Measurements from ENCODE around the gene LRRC71.

LRRC71 gene

DNA sequence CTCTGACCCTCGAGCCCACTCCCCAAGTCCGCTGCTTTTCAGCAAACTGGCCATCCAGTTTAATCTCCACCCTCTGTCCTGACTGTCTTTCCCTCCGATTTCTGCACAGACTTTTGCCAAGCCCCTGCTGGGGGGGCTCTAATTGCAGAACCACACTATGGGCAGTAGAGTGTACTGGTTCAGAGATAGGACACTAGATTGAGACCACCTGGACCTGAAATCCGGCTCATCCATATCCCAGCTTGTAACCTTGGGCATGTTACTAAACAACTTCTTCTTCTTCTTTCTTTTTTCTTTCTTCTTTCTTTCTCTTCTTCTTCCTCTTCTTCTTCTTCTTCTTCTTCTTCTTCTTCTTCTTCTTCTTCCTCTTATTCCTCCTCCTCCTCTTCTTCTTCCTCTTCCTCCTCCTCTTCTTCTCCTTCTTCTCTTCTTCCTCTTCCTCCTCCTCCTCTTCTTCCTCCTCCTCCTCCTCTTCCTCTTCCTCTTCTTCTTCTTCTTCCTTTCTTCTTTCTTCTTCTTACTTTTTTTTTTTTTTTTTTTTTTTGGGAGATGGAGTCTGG is 7.7 kb downstream of the LRRC71 start:
- no peak for DNase-seq

DNA sequence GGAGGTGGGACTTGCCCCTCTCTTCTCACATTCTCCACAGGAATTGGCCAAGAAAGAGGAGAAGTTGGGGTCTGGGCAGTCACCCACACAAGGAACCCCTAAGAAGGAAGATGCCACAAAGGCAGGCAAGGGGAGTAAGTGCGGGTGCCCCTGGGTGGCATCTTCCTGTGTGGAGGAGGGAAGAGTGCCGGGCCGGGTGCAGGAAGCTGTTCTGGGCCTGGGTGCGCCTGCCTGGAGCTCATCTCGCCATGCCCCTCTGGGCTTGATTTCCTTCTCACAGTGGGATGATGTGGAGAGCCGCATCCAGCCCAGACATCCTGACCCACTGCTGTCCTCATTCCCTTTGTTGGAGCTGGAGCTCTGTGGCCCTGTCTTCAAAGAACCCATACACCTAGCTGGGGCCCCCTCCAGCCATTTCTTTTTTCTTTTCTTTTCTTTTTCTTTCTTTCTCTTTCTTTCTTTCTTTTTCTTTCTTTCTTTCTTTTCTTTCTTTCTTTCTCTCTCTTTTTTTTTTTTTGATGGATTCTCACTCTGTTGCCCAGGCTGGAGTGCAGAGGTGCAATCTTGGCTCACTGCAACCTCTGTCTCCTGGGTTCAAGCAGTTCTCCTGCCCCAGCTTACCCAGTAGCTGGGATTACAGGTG is 9.3 kb downstream of the LRRC71 start:
- DNase-seq: no peak

DNA sequence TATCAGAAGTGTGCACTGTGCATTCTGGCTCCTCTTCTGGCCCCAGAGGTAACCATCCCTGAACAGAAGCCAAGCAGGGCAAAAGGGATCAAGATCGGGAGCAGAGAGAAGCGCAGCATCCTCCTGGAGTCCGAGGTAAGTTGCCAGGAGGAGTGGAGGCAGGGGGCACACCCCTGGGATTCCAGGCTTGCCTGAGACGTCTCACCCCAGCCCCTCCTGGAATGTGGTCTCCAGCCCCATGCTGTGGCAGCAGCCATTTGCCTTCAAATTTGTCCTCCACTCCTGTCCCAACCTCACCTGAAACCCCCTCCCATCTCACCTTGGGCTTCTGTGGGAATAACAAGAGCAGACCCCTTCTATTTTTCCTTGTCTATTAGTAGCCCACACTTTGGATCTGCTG is 10.1 kb downstream of the LRRC71 start:
- DNase-seq: no peak

DNA sequence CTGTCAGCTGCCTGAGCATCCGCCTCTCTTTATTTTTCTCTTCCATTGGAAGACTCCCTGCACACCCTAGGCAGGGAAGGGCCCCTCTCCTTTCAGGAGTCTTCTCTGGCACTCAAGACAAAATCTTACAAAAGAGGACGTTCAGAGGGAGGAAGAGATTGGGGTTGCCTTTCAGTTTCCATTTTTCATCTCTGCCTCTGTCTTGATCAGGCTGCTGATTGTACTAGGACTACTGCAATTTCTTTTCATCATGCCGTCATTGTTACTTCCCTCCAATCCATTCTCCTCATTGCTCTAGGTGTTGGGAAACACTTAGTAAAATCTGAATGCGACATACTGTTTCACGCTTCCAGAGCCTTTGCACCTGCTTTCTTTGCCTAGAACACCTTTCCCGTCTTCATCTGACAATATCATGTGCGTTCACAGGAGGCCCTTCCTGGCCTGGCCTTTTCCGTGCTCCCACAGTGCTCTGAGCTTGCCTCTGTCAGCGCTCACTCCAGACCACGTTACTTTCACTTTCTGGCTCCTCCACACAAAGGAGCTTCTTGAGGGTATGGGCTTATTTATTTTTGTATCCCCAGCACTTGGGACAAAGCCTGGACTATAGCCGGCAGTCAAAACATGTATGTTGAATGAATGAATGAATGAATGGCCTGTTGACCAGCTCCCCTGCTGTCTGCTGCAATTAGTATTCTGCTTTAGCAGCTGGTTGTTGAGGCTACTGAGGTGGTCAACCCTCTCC is 10.9 kb downstream of the LRRC71 start:
- no peak for DNase-seq

DNA sequence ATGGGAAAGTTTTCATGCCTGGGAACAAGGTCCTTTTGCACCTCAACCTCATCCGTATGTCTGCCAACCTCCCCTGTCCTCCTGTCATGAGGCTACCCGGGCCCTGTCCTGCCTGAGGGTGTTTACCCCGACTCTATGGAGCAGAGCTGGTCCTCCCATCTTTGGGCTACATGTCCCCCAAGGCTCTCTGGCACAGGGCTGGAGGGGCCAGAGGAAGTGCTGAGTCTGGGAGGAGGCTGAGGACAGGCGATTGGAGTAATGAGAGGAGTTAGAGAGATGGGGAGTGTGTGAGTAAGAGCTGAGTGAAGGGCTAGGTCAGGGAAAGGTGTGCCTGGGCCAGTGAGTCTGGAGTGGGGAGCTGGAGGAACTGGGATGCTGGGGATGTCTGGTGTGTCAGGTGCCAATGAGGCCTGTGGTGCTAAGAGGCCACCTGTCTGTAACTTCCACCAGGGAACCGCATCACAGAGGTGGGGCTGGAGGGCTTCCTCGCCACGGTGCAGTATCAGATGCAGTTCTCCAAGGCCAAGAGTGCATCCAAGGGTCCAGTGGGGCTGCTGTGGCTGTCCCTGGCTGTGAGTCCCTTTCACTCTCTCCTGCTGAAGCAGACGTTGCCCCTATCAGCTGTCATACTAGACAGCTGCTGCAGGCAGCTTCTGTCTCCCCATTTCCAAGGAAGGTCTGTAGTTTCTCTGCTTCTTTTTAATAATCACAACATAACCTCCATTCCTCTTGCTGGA is 11.7 kb downstream of the LRRC71 start:
- DNase-seq: no peak

DNA sequence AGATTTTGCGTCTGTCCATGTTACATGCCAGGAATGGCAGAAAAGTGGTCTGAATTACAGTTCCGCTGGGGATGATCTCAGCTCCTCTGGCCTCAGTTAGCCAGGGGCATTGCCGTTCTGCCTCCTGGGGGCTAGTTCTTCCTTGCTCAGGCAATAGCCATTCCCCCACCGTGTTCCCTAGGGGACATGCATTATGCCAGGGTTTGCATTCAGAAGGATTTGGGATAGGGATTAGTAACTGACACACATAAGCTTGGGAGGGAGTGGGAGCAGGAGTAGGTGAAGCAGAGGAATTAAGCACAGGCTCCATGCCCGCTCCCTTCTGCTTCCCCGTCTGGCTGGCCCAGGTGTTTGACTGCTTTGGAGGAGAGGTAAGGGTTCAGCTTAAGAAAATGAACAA is 12.7 kb downstream of the LRRC71 start:
- DNase-seq: no peak

DNA sequence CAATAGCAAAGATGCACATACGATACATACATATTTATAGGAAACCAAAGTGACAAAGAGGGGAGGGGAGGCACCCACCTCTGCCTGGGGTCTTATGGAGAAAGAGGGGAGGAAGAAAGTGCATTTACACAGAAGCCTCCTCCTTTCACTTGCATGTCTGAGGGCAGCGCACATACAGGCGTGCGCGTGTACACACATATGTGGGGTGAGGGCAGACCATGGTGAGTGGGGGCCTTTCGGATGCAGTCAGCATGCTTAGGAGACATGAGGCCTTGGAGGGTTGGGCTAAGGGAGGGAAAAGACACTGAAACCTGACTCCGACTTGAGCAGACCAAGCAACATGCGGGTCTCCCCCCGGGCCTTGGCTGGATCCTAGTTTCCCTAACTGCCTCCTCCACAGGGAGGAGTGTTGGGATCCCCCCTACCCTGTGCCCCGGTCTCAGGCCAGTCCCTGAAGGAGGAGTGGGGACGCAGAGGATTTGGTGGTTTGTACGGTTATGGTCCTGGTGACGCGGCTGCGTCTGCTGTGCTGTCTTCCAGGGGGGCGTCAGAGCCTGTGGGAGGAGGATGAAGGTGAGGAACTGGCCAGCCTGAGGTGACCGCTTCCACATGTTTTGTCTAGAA is 15.2 kb downstream of the LRRC71 start:
- no peak for DNase-seq

DNA sequence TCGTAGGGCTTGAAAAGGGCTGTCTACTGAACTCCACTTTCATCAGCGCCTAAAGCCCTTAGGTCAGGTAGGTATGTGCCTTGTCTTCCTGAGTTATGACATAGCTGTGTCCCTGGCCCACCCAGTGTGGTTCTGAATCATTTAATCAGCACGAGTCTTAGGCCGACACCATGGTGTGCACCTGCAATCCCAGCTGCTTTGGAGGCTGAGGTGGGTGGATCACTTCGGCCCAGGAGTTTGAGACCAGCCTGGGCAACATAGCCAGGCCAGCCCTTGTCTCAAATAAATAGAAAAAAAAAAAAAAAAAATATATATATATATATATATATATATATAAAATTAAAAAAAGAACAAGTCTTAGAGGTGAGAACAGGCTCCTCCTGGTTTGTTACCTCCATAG is 15.8 kb downstream of the LRRC71 start:
- DNase-seq: no peak

DNA sequence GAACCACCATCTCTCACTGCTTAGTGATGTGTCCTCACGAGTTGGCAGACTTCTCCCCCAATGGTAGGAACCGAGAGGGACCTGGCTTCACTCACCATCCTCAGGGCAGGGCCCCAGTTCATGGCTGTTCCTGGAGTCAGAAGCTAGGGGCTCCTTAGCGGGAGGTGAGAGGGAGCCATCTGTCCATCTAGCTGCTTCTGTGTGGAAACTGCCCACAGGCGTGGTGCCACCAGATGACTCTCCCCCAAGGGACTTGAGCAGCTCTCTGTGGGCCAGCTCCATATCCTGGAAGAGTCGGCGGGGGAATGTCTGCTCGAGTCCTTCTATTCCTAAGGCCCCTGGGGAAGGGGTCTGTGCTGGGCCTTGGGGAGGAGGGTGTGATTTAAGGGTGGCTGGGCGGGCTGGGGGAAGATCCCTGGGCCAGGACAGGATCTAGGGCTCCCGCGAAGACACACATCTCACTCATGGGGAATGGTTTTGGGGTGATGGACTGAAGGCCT is 16.3 kb downstream of the LRRC71 start:
- DNase-seq: no peak

DNA sequence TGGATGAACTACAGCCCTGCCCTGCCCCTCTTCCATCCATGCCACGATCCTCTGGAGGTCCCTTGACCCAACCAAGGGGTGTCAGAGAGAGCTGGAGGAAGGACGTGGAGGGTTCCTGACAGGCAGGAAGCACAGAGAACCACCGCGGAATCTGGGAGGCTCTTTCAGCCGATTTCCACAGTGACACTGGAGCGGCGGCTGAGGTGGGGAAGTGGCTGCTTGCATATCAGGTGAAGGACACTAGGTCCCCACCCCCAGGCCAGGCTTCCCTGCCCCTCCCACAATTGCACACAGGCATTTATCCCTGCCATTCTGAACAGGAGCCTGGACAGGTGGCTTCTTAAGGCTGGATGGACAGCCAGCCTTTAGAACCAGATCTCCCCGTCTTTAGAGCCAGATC is 17.5 kb downstream of the LRRC71 start:
- no peak for DNase-seq

DNA sequence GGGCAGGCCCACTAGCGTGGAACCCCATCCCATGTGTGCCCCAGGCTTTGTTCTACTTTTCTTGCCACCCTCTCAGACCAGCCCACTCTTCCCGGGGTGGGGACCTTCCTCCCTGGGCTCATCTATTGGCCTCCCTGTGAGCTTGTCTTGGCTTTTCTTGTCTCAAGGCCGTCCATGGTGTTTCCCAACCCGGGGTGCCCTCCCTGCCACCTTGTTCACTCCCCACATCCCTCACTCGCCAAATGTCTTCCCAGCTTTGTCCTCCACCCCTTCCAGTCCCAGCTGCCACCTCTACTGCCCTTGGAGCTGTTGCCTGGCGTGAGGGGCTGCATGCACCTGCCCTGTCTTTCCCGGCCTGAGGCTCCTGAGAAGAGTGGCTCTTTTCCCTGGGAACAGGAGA is 18.4 kb downstream of the LRRC71 start:
- no peak for DNase-seq

DNA sequence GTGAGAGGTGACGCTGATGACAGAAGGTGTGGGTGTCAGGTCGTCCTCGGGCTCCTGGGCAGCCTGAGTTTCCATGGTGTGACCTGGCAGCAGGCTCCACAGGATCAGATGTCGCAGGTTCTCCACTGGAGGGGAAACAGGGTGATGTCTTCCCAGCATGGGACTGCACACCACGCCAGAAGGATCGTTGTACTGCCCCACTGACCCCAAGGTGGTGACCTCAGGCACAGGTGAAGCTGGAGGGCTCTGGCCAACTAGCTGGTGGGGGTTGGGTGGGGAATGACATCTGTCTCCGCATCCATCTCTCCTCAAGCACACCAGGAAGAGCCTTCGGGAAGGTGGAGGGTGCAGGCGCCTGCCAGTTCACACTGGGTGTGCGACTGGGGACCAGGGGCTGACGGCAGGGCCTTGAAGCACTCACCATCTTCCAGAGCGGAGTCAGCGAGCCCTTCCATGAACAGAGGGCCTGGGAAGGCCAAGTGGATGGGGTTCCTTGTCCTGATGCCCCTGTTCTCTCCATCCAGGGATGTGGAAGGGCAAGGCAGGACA is 19.4 kb downstream of the LRRC71 start:
- DNase-seq: no peak

DNA sequence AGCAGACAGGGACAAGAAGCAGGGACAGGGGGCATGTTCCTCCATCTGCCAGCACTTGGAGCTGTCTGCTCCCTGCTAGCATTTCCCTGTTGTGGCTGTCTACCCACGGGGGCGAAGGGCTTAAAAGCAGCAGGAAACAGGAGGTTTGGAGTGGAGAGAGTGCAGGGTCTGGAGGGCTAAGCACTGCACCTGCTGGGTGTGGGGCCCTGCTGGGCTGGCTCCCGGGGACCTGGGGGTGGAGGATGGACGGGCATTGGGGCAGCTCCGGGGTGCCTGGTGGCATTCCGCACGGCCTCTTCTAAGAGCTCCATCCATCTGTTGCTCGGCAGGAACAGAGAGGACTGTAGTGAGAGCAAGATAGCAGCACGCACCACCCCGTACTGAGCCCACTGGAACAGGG is 21.2 kb downstream of the LRRC71 start:
- DNase-seq: no peak

DNA sequence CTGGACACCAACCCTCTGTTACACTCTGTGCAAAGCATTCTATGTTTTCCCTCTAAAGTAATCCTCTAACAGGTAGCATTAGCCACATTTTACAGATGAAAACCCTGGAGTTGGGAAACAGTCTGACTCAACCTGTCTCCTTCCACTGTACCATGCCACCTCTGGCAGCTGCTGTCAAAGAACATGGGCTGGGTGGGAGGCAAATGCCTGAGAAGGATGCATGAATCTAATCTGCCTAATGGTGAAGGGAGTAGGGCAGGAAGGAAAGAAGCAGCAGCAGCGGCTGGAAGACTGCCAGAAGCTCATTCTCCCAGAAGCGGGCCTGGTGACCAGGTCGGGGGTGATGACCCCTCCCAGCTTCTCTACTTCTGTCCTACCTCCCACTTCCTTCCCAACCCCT is 21.7 kb downstream of the LRRC71 start:
- no peak for DNase-seq

DNA sequence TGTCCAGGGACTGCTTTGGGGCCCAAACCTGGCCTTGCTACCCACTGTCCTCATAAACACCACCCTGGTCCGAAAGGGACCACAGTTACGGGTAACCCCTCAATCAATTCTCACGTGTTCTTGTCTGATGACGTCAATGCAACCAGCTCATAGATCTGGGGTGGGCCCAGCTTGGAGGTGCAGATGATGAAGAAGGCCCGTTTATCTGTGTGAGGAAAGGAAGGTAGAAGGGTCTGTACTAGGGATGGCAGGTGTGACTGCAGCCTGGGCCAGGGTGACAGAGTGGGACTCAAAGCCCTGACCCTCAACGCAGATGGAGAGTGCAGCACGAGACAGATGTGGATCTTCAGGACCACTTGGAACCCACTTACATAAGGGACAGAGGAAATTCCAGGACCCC is 22.1 kb downstream of the LRRC71 start:
- DNase-seq: no peak

DNA sequence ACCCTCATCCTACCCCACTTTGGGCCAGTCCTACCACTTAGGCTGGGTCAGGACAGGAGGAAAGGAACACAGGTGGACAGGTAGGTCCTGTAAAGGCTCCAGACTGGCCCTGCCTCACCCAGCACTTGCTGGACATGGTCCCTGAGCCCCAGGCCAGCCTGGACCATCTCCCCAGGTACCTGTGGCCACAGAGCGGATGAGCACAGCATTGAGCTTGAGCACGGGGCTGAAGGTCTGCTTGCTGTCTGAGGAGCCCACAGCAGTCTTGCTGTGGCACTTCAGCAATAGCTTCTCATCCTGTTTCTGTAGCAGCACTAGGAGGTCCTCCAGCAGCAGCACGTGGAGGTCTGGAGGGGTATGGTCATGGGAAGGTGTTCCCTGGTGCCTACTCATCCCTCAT is 23.3 kb downstream of the LRRC71 start:
- no peak for DNase-seq

DNA sequence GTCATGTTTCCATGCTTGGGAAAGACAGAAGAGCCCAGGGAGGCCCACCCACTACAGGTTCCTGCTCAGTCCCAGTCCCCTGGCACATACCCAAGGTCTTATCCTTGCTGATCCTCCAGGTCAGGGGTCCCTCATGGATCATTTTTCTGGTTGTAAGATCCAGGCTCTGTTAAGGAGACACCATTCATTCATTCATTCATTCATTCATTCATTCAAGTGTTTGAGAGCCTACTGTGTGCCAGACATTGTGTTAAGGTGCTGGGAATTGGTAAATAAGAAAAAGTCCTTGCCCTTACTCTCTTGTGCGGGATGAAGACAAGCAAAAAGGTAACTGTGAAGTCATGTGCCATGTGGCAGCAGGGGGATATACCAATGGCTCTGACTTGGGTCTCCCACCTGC is 23.8 kb downstream of the LRRC71 start:
- DNase-seq: no peak

DNA sequence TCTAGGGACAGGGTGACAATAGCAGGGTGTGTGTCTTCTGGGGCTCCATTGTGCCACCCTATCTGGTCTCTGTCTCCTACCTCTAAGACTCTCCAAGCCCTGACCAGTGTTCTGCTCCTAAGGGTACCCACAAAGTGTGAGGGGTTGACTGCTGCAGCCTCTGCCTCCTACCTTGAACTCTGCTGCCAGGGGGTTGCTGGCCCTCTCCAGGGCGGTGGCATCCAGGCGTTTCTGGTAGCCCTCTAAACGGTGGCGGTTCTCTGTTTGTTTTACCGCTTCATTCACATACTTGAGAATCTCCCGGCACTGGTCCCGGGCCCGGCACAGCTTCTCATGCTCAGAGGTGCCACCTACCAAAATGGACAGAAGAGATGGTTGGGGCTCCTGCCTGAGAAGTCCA is 24.4 kb downstream of the LRRC71 start:
- DNase-seq: no peak

DNA sequence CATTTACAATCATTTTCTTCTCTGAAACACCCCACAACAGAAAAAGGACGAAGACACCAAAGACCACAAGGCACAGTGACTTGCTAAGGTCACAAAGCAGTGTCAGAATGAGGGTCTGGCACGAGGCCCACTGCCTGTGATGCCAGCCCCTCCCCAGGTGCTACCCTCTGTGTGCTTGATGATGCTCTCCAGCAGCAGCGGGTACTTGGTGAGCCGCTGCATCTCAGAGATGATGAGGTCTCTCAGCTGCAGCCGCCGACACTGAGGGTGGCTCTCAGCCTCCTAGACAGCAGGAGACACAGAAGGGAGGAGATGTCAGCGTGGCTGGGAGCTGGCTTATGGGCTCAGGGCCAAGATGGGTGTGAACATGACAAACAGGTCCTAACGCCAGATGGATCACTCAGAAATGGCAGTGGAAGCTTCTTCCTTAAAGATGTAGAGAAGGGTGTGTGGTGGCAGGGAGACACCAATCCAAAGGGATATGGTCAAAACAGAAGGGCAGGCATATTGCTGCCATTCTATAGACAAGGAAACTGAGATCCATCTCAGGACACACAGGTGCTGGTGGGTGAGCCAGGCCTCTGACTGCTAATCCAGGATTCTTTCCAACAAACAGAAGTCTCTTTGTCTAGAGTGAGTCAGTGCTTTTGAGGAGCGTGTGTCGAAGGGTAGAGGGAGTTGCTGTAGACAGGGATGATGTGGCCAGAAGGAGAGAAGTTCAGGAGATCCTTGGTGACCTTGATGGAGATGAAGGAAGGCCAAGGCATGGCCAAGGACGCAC is 25.6 kb downstream of the LRRC71 start:
- no peak for DNase-seq

DNA sequence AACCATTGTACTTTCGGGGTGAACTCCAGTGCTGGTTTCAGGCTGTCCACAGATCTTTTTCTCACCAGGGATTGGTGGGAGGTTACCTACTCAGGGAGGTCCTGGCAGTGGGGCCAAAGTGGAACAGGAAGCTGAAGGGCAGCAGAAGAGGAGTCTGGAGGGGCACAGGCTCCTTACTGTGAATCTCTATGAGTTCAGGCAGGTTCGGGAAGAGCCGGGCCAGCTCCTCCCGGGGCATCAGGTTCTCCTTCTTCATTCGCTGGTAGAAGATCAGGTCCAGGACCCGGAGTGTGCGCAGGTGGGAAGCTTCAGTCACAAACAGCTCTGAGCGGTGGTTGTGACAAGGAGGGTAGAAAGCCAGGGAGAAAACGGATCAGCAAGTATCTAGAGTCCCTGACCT is 26.7 kb downstream of the LRRC71 start:
- no peak for DNase-seq

DNA sequence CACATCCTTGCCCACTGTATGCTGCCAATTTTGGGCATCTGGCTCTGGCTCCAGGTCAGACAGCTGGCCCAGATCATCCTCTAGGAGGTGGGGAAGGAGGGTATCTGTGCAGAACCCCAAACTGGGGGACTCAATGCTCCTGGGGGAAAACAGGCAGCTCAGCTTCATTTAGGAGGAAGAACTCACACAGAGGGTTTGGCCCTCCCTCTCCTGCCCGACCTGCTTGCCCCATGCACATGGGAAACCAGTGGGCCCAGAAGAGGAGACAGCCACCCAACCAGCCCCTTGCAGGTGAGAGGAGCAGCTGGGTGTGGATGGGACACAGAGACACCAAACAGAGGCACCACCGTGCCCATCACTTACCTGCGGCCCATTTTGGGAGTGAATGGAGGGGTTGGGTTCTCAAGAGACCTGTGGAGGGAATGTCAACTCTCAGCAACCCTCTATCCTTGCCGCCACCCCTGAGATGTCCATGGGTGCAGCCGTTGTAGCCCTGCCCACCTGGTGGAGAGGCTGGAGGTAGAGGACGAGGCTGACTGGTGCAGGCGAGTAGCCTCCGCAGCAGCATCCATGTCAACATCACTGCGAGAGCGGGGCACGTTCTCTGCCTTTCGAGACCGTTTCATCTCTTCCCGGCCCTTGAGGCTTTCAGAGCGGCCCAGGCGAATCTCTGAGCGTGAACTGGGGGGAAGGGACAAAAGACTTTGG is 27.5 kb downstream of the LRRC71 start:
- no peak for DNase-seq
